Metanephros (tissue), 1 donor: ENCODE results near the gene GATAD1. TPM values are rescaled to one million over a fixed set of nuclear protein-coding genes. Genes with fewer than 3 reads are reported as not detected.

Experiments
- total RNA-seq: library from RNA; depleted of rRNA; stranded (reverse); fragments of >200 nt; gene quantifications from one replicate; pipeline ENCODE4 v1.2.3, GENCODE V29; 2014

Gene GATAD1, protein sequence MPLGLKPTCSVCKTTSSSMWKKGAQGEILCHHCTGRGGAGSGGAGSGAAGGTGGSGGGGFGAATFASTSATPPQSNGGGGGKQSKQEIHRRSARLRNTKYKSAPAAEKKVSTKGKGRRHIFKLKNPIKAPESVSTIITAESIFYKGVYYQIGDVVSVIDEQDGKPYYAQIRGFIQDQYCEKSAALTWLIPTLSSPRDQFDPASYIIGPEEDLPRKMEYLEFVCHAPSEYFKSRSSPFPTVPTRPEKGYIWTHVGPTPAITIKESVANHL
- 50.4 TPM for total RNA-seq

DNA sequence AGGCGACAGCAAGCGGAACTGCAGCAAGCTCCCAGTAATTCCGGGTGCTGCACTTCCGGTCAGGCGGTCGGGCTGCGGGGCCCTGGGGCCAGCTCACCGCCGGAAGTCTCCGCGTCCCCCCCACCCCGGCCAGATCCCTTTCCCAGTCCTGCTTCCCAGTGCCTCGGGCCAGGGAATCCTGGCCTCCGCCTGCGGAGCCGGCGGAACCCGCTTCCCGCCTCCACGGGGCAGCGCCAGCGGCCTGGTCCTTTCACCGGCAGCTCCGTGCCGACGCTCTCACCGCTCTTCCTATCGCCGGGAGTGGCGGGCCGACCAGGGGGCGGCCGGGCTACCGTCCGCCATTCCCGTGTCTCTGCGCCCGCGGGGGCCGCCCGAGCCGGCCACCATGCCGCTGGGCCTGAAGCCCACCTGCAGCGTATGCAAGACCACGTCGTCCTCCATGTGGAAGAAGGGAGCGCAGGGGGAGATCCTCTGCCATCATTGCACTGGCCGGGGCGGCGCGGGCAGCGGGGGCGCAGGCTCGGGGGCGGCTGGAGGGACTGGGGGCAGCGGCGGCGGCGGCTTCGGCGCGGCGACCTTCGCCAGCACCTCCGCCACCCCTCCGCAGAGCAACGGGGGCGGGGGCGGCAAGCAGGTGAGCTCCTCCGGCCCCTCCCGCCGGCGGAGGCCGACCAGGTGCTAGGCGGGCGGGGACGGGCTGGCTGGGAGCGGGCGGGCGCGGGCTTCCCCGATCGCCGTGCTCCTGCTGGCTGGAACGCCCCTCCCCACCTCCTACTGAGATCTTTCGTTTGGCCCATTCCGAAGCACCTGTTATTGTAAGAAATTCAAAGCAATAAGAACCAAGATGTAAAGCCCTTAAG lies at the start of gene GATAD1:
TSS of gene GATAD1 (plus strand) at position 138 of the 860 bp plus-strand sequence. CDS start at position 386, 248 bp downstream.

DNA sequence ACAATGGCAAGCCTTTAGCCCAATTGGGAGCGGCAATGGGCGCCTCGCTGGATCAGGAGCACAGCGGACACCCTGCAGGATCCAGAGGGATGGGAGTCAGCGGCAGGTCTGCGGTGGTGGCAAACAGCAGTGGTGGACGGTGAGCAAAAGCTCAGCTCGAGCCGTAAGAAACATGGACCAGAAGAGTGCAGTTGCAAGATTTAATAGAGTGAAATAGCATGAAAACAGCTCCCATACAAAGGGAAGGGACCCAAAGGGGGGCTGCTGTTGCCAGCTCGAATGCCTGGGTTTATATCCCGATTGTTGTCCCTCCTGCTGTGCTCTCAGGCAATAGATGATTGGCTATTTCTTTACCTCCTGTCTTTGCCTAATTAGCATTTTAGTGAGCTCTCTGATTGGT lies 30.4 kb downstream of the GATAD1 start, which contains the start of gene ERVW-1:
TSS of gene ERVW-1 (minus strand) at position 266 of the 400 bp plus-strand sequence. CDS start 7,565 bp downstream, outside the sequence.

Other genes starting within 250 kb of the GATAD1 start
- 44.8 TPM for gene KRIT1, start 201.6 kb upstream of the GATAD1 start, total RNA-seq
- 36.9 TPM for gene ANKIB1, start 201.5 kb upstream of the GATAD1 start, total RNA-seq
- not detected for gene ERVW-1, start 30.5 kb downstream of the GATAD1 start, total RNA-seq
- 26.6 TPM for gene PEX1, start 81.0 kb downstream of the GATAD1 start, total RNA-seq
- gene RBM48, start 81.3 kb downstream of the GATAD1 start, total RNA-seq = 15.9 TPM
- gene FAM133B, start 142.9 kb downstream of the GATAD1 start, total RNA-seq = 18.7 TPM